GM19238 (cell line): Measurements from ENCODE around the gene CAPRIN1.
"Not testable (repeated sequence)": the region's sequence is repeated elsewhere in the genome, so short reads cannot be mapped to it uniquely, and the experiment has no call there.

Experiments used
- DNase-seq: peaks from one replicate; pipeline ENCODE4 v3.0.0; 2011; ENCODE audit warnings: low spot score; ENCODE audit not compliant: insufficient read length

The CAPRIN1 gene

DNA sequence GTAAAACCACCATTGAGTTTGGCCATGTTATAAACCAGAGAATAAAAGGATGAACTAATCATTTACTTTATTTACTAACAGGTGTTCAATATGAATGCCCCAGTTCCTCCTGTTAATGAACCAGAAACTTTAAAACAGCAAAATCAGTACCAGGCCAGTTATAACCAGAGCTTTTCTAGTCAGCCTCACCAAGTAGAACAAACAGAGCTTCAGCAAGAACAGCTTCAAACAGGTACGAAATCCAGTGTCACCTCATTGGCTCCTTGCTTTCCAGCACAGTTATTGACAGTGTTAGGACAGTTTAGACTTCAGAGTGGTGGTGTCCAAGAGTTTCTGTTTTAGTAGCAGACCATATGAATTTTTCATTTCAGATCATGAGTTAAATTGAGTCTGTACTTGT is 40.3 kb downstream of the CAPRIN1 start:
- no peak for DNase-seq

DNA sequence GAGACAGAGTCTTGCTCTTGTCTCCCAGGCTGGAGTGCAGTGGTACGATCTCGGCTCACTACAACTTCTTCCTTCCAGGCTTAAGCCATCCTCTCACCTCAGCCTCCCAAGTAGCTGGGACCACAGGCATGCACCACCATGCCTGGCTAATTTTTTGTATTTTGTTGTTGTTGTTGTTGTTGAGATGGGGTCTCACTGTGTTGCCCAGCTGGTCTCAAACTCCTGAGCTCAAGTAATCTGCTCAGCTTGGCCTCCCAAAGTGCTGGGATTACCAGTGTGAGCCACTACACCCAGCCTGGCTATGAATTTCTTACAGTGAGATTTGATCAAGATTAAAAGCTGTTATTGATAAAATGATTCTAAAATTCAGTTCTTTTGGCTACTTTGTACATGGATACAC is 43.4 kb downstream of the CAPRIN1 start:
- DNase-seq, result not testable (repeated sequence)

DNA sequence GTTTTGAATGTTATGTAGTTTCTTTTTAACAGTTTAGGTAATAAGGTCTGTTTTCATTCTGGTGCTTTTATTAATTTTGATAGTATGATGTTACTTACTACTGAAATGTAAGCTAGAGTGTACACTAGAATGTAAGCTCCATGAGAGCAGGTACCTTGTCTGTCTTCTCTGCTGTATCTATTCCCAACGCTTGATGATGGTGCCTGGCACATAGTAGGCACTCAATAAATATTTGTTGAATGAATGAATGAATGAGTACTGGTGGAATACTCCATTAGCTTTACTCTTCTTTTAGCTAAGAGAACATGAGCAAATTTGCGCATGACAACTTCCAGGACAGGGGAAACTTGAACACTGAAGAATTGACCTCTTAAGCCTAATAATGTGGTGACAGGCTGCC is 47.3 kb downstream of the CAPRIN1 start:
- no peak for DNase-seq

DNA sequence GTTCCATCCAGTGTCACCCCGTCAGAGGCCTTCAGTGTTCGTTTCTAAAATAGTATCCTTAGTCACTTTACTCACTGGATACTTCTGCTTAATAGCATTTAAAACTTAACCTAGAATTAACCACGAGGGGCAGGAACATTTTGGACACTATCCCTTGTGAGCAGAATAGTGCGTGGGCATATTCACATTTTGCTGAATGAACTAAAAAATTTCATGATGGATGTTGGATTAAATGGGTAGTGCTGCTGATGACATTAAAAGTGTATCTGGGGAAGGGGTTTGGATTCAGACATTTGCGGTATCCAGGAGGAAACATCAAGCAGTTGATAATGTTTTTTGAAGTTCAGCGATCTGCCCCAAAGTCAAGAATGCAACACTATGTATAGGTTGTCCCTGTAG is 53.1 kb downstream of the CAPRIN1 start:
- DNase-seq, result no peak

DNA sequence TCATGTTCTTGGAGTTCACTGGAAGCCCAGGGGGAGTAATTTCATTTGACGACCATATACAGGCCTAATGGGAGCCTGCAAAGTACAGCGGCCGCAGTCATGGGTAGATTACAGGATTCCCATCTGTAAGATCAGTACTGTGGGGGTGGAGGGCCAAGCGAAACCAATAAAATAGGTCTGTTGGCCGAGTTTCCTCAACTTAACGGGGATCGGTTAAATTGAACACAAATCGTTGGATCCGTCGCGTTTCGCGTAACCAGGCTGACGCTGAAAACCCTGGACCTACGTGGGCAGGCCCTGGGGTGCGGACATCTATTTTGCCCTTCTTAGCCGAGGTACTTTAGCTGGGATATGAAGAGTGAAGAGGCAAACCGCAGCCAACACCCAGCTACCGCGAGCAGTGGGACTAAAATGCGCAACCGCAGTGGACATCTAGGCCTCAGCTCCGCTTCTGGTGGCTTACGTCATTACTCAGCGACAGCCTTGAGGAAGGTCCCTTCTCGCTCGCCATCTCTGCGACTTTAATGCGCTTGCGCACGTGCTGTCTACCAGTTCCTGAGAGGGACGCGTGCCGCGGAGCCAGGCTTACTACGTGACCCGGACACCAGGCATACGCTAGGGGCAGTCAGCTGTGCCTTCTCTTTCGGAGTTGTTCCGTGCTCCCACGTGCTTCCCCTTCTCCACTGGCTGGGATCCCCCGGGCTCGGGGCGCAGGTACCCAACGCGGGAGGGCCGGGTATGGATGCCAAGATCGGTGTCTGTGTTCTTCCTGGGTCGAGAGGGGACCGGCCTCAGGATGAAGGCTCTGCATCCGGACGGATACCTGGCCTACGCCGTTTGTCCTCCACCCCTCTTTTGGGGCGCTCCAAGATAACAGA is 53.8 kb downstream of the CAPRIN1 start, which contains the start of gene NAT10:
TSS of gene NAT10 (plus strand) at position 551 of the 878 bp plus-strand sequence. CDS start 2,597 bp downstream, outside the sequence.
- DNase-seq, result peak; percentile 78

DNA sequence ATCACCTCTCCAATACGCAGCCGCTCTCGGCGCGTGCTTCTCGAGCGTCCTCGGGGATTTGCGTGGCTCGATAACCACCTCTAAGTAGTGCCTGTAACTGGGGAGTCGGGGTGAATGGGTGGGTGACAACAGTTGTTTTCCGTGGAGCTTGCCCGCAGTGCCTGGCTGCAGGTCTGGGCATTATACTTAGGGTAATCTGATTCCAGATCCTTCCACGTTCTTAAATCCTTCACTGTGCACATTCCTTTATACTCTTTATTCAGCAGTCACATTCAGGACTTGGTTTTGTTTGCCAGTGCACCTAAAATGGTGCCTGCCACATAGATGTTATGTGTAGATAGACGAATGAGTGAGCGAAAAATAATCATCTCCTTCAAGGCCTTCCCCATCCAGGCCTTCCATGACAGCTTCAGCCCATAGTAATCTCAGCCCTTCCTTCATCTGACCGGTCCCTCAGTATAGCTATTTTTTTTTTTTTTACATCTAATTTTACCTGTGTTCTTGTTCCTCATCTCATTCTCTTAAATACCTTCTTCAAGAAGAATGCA is 54.5 kb downstream of the CAPRIN1 start:
- no peak for DNase-seq

DNA sequence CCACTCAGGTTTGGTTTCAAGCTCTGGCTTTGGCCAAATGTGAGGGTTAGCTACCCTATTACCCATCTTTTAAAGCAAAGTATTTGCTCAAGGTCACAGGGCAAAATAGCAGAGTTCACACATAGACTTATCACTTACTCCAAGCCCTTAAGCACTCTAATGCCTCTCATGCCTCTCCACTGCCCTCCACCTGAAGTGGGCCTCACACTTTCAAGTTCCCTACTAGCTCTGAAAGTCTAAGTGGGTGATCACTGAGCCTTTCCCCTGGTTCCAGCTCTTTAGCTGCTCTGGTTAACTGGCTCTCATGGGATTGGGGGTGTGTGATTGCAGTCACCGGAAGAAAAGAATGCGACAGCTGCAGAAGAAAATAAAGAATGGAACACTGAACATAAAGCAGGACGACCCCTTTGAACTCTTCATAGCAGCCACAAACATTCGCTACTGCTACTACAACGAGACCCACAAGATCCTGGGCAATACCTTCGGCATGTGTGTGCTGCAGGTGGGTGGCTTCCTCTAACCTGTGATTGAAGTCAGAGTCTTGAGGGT is 60.3 kb downstream of the CAPRIN1 start:
- no peak for DNase-seq

DNA sequence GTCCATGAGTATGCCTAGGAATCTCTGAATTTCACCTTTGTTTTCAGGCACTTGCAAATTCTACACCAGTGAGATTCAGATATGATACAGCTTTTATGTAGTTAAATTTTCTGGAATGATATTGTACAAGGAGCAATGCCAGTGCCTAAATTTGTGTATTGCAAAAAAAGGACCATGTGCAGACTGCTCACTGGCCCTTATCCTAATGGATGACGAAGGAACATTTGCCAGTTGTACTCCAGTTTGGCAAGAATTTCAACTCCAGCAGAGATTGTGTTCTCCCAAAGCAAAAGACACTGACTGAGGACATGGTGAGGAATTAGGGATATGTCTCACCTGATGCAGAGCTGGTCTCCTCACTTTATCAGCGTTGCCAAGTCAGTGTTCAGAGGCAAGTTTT is 62.5 kb downstream of the CAPRIN1 start:
- no peak for DNase-seq

DNA sequence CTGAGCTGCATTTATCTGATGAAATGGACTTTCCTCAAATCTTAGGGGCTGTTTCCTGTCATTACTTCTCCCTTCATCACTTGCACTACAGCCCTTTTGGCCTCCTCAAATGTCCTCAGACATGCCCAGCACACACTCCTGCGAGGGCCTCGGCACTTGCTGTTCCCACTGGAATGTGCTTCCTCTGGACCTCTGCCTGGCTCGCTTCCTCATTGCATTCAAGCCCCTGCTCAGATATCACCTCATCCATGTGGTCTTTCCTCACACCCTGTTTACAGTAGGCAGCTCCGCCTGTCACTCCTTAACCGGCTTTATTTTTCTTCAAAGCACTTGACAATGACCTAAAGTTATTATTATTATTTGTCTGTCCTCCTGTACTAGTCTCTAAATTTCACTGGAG is 62.9 kb downstream of the CAPRIN1 start:
- DNase-seq, result no peak

DNA sequence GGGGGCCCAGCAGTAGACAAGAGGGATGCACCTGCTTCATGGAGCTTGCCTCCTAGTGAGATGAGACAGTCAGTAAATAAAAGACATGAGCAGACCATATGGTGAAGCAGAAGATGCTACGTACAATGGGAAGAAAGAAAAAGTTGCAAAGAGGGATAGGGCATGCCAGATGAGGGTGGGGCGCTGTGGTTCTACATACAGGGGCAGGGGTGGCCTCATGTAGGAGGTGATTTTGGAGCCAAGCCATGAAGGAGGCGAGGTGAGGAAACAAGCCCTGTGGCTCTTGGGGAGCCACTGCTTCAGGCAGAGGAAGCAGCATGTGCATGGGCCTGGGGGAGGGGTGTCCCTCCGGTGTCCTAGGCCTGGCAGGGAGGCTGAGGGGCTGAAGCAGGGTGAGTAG is 69.1 kb downstream of the CAPRIN1 start:
- DNase-seq, result no peak

DNA sequence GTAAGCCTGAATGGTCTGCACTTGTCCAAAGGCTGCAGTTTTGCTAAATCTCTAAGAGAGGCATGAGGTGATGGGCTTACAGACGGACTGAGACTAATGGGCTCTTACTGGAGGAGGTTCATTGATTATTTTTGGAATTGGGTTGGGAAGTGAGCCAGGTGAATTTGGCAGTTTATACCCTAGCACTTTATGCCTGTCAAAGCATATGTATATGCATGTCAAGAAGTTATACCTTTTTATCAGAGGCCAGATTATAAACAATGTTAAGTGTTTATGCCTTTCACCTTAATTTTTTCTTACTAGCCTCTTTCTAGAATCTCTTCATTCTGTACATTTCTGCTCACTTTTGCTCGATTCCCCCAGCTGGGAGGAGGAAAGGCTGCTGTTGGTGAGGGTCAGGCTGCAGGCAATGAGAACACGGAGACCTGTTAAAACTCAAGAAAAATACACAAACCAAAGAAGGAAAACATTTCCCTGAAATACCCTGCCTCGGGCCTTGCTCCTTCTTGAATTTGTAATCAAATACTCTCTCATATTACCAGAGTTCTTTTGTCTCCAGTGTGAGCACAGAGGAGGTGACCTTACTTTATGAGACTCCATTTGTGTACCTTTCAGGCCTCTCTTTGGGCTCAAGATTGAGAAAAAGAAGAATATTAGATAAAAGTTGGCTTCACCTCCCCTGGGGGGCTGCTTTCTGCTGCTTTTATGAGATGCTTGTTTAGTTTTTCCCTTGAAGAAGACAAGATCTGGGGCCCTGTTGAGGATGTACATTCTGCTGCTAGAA is 73.5 kb downstream of the CAPRIN1 start:
- DNase-seq, result no peak

DNA sequence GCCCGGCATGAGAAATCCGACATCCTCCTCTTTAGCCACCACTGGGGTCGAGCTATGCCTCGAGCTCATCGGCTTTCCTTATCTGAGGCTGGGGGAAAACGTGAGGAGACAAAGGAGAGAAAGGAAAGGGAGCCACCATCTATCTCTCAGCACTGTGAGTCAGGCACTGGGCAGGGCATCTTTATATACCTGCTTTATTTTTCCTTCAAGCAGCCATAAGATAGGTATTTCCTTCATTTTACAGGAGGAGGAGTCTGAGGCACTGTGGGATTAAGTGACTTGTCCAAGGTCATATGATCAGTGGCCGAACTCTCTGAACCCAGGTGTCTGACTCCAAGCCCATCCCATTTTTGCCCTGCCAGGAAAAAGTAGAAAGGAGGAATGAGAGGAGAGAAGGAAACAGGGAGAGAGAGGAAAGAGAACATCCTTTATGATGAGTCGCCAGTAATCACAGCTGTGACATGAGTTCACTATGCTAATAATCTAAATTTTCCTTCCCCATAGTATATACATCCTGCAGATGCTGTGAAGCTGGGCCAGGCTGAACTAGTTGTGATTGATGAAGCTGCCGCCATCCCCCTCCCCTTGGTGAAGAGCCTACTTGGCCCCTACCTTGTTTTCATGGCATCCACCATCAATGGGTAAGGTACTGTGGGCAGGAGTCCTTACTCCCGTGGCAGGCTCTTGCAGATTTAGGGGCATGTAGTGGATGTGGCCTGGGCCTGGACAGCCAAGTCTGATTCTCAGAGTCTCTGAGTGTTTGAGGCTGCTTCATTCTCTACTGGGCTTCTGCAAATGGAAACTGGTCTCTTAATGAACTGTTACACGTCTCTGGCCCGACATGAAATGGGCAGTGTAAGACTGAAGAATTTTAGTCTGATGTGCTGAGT is 75.7 kb downstream of the CAPRIN1 start:
- no peak for DNase-seq

DNA sequence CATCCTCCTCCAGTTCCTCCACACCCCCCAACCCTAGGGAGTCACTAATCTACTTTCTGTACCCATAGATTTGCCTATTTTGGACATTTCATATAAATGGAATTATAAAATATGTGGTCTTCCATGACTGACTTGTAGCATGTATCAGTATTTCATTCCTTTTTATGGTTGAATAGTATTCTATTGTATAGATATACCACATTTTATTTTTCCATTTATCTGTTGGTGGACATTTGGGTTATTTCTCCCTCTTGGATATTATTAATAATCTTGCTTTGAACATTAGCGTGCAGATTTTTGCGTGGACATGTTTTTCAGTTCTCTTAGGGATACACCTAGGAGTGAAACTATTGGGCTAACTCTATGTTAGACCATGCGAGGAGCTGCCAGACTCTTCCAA is 77.3 kb downstream of the CAPRIN1 start:
- DNase-seq, result no peak

DNA sequence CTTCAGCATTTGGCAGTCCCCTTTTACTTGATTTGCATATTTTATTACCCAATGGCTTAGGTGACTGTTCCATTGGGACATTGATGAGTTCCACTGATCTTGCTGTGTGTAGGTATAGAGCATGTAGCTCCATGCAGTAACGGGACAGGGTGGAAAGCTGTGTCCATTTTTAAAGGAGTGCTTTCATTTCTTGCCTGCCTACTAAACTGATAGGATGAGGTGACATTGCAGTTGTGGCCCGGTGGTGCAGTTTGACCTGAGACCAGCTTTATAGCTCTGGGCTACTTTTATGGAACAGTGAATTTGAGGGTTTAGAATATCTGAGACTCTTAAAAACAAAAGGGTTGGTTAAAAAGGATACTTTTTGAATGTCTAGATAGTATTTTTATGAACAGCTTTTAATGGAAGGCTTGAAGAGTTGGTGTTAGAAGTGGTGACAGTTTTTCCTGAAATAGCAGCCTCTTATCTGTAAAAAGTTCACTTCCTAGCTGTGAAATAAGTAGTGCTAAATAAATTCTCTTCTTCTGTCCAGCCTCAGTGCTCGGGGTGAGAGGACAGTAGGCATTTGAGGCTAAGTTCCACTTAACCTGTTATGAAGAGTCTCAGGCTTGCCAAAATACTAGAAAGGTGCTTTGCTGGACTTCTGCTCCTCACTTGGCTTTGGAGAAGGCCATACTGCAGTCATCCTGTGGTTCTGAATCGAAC is 80.9 kb downstream of the CAPRIN1 start:
- DNase-seq, result no peak

DNA sequence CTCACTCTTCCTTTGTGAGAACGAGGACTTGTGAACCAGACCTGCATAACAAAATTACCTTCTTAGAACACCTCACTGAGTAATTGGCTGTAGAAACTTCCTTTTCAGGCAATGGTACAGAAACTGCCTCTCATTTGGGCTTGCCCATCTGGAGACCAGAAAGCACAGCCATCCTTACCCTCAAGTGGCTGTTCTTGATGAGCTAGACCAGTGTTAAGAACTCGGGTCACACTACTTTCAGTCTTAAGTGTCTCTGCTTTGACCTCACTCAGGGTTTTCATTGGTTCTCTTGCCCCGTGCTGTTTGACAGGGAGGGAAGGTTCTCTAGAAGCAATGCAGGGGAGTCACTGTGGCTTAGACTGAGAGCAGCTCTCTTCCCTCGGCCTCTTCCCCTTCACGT is 83.2 kb downstream of the CAPRIN1 start:
- DNase-seq, result no peak

DNA sequence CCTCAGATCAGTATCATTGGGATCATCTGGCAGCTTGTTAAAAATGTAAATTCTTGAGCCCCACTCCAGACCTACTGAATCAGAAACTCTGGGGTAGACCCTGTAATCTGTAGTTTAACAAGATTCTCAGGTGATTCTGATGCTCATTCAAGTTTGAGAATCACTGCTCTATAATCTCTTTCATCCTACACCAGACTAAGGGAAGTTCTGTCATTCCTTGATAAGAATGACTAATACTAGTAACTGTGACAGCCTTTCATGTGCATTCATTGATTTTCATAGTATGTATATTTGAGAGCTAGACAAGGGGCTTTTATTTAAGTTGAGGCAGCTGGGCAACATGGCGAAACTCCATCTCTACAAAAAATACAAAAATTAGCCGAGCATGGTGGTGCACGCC is 83.9 kb downstream of the CAPRIN1 start:
- no peak for DNase-seq

DNA sequence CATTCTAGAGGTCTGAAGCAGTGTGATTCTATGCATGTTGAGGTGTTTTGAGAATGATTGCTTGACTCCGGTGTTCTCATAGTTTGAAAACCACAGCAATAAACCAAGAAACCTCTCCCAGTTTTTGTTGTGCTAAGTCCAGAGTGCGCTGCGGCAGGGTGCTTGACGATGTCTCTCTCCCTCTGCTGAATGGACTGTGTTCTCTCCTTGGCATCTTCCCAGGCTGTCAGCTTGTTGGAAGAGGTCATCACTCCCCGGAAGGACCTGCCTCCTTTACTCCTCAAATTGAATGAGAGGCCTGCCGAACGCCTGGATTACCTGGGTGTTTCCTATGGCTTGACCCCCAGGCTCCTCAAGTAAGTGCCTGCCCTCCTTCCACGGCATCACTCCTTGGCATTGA is 84.9 kb downstream of the CAPRIN1 start:
- no peak for DNase-seq

DNA sequence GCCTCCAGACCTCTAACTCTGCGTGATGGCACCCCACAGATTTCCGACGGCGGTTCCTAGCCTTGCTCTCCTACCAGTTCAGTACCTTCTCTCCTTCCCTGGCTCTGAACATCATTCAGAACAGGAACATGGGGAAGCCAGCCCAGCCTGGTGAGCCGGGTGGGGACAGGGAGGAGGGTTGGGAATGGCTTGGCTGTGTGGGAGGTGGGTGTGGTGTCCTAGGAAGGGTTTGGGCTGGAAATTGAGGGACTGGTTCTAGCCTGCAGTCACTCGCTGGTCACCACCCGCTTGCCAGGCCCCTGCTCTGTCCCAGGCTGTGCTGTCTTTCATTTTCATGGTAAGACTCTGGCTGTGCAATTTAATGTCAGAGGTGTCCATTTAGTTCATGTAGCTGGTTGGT is 87.8 kb downstream of the CAPRIN1 start:
- no peak for DNase-seq

DNA sequence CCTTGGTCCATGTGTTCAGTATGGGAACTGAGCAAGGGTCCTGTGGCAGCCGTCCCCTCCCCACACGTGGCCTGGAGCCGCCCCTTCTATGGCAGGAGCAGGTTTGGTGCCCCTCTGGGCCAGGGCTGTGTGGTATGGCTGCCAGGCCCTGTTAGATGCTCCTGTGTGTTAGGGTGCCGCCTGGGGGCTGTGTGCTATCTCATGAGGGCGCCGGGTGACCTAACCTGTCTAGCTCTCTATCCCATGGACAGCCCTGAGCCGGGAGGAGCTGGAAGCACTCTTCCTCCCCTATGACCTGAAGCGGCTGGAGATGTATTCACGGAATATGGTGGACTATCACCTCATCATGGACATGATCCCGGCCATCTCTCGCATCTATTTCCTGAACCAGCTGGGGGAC is 88.6 kb downstream of the CAPRIN1 start:
- no peak for DNase-seq

DNA sequence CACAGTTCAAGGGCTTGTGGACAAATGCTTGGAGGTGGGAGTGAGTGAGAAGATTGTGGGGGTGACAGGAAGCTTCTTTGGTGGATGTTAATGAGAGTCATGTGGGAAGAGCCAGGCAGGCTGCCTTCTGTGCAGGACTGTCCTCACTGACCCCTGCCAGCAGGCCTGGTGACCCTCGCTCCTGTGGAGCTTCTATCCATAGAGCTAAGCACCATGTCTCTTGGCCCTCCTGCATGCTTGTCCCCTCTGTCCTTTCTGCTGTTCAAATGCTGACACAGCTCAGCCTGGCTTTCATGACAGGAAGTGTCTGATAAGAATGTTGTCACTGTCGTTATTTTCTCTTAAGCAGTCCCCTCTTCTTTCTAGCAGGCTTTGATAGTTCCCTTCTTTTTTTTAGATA is 91.5 kb downstream of the CAPRIN1 start:
- no peak for DNase-seq
